SK-MEL-5 (cell line): ENCODE results near the gene KIF1A. TPM values are rescaled to one million over a fixed set of nuclear protein-coding genes. Genes with fewer than 3 reads are reported as not detected.

Source experiments
- DNase-seq: peaks from one replicate; pipeline ENCODE4 v3.0.0-alpha.2; 2016; ENCODE audit warnings: low read depth, low spot score
- in situ Hi-C: cut with HindIII; loops from 2 replicates; pipeline ENCODE4 v1.10.0; 2016; ENCODE audit warnings: low sequenced_read_pairs, high pct_unique_total_duplicates, low pct_unique_long_range_greater_than_20kb
- total RNA-seq: library from RNA; depleted of rRNA; stranded (reverse); fragments of >200 nt; shearing (Covaris generic); gene quantifications from 2 replicates; pipeline ENCODE4 v1.2.3, GENCODE V29; 2014

Gene KIF1A
- total RNA-seq, 1 experiment from 2014 or later: 0.50 TPM

DNA sequence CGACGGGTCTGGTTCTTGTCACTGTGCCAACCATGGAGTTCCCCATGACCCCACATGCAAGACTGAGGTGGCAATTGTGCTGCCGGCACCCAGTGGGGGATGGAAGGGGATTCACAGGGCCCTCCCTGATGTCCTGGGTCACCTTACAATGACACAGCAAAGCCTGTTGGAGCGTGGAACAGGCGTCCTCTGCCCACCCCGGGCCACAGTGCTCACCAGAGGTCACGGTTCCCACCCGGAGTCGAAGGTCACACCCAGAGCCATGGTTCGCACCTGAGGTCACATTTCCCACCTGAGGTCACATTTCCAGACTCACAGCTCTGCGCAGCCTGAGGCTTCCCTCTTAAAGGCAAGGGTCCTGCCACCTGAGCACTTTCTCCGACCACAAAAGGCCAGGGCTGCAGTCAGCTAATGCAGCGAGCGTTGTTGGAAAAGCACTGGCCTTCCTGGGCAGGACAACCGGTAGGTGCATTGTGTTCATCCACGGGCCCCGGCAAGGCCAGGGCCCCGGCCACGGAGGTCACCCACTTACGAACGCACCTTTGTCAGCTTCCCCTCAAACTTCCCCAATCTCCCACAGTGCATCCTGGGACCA lies 24.0 kb downstream of the KIF1A start:
- in situ Hi-C loops: no loop called here
- no peak for DNase-seq

DNA sequence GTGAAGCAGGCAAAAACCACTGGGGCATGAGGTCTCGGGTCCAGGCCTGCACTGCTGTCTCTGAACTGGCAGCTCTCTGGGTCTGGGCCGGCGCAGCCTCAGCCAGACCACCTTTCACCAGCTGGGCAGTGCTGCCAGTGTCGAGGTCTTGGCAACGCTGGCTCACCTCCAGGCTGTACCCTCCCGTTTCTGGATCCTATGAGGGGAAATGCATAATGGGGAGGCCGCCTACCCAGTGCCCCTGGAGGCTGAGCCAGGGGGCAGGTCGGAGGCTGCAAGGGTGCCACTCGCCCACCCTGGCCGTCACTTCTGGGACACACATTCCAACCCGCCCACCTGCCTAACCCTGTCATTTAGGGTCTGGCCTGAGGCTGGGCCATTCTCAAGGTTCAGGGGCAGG lies 24.6 kb downstream of the KIF1A start:
- in situ Hi-C loops: no loop called here
- DNase-seq: no peak

DNA sequence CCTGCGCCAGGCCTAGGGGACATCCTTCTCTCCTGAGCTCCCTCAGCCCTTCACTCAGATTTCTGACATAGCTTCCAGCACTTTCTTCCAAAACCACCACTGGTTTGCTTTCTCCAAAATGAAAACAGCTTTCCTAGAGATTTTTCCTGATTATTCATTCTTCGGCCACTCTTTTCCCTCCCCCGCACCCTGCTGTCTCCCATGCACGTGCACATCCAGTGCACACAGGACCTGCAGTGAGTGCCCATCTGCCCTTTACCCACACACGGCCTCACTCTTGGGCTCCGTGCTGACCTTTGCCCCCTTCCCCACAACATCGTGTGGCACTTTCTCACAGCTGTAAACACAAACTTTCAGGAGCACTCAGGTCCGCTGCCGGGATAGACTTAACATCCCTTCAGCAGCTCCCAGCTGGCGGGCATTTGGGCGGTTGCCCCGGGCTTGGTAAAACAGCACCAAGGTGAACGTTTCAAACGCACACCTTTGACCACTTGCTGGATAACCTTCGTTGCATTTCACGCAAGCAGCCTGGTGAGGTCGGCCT lies 25.8 kb downstream of the KIF1A start:
- DNase-seq: no peak
- in situ Hi-C loops: no loop called here

DNA sequence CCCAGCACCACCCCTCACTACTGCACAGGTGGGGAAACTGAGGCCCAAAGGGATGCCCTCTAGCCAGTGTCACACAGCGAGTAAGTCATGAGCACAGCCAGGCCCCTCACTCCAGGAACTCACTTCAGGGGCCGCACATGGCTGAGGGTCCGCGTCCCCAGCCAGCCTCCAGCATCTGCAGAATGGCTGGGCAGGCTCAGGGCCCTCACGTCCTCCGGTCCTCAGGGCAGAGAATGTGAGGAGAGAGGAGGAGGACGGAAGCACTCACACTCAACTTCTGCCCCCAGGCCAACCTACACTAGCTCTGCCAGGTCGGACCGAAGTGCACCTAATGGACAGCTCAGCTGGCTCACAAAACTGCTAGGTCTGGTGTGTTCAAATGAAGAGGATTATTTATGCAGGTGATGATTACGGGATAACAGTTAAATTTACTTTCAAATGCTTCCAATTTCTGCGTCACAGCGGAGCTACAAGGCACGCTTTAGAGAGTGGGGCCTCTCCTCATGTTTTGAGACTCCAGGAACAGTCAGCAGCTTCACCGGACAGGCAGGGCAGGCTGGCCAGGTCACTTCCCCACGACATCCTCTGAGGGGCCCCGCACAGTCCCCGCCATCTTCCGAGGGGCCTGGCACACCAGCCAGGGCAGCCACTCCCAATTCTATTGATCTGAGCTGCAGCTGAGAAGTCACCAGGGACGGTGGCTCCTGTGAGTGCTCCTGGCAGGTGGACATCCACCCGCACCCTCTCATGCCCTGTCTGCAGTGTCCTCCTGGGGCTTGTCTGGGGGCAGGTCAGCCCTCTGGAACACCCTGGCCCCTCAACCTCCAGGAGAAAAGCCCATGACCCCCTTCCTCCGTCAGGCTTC lies 26.5 kb downstream of the KIF1A start:
- in situ Hi-C loops: no loop called here
- no peak for DNase-seq

DNA sequence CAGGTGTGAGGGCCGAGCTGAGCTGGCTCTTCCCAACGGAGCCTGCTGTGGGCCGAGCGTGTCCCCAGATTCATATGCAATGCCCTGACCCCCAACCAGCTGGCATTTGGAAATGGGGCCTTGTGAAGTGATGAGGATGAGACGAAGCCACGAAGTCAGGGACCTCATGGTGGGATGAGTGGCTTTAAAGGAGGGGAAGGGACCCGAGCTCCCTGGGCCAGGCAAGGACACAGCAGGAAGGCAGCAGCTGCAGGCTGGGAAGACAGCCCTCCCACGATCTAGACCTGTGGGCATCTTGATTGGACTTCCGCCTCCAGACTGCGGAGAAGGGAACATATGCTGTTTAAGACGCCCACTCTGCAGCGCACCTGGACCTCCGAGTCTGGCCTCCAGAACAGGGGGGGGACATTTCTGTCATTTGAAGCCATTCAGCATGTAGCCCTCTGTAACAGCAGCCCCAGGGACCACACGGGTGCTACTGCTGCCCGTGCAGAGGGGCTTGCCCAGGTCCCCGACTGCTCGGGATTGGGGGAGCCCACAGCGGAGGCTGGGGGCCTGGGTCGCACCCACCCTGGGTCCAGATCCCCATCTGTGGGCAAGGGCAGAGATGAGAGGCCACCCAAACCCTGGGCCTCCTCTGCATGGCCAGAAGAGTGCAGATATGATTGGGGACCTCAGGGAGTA lies 27.2 kb downstream of the KIF1A start:
- in situ Hi-C loops: no loop called here

DNA sequence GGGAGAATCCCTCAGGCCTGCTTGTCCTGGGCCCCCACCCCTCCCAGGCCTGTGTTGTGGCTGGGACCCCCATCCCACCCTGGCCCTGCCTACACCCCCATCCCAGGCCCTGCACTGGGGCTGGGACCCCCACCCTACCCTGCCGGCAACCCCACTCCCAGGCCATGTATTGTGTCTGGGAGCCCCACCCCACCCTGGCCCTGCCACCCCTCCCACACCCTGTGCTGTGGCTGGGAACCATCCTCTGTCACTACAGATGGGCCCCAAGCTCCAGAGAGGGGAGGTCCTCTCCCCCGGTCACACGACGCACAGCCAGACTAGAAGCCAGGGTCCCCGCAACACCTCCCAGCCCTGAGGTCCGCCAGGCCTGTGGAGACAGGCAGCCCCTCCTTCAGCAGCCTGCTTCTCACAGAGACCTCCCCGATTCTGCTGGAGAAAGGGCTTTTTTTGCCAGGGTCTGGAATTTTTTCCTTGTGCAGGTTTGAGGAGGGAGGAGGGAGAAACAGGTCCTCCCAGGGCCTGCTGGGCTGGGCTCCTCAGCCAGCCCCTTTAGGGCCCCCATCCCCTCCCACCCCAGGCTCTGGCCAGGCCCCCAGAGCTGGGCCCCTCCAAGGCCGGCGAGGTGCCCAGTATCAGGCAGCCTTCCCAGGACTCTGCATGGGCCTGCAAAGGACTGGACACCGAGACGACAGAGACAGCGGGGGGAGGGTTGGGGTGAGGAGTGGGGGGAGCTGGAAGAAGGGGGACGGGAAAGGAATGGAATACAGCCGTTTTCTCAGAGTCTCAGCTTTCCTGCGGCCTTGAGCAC lies 28.0 kb downstream of the KIF1A start:
- DNase-seq: no peak
- in situ Hi-C loops: no loop called here

More for the DNA sequence above, 27.2 kb downstream of the KIF1A start:
- no peak for DNase-seq

DNA sequence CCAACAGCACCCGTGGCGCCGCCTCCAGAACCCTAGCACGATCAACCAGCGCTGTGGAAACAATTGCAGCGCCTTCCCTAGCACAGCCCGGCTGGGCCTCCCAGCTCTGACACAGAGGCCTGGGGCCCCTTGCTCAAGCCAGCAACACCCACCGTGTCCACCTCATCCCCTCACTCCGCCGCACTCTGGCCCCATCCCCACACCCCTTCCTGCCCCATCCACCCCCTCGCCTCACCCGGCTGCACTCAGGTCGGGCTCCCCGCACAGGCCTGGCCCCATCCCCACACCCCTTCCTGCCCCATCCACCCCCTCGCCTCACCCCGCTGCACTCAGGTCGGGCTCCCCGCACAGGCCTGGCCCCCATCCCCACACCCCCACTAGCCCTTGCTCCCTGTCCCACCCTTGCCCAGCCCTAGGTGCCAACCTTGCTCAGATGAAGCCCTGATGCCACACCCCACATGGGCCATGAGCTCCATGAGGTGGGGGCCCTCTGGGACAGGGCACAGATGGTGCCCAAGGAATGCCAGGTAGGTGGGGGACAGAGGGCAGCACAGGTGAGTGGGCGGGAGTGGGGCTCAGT lies 28.7 kb downstream of the KIF1A start:
- in situ Hi-C loops: no loop called here
- no peak for DNase-seq

DNA sequence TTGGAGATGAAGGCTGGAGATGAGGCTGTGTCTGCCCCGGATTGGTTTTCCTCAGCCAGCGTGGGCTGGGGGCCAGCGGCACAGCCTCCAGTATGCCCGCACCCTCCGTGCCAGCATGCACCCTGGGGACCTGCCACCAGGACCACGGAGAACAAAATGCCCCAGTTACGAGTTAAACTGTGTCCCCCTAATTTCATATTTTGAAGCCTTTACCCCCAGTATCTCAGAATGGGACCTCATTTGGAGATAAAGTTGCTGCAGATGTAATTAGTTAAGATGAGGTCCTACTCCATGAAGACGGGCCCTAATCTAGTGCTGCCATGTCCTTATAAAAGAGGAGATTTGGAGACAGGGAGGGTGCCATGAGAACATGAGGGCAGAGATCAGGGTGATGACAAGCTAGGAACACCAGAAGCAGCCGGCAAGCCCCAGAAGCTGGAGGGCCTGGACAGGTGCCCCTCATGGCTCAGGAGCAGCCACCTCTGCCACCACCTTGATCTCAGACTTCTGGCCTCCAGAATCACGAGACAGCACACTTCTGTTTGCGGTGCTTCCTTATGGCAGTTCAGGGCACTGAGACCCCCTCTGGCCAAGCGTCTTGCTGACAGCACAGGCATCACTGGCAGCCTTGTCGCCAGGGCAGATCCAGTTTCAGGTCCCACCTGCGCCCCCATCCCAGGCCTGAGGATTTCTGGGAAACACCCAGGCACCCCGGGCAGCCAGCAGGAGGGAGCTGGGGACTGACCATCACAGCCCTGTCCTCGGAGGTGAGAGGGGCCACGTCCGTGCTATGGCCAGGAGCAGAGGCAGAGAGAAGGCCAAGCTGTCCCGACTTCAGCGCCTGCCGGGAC lies 29.4 kb downstream of the KIF1A start:
- no peak for DNase-seq
- in situ Hi-C loops: no loop called here

DNA sequence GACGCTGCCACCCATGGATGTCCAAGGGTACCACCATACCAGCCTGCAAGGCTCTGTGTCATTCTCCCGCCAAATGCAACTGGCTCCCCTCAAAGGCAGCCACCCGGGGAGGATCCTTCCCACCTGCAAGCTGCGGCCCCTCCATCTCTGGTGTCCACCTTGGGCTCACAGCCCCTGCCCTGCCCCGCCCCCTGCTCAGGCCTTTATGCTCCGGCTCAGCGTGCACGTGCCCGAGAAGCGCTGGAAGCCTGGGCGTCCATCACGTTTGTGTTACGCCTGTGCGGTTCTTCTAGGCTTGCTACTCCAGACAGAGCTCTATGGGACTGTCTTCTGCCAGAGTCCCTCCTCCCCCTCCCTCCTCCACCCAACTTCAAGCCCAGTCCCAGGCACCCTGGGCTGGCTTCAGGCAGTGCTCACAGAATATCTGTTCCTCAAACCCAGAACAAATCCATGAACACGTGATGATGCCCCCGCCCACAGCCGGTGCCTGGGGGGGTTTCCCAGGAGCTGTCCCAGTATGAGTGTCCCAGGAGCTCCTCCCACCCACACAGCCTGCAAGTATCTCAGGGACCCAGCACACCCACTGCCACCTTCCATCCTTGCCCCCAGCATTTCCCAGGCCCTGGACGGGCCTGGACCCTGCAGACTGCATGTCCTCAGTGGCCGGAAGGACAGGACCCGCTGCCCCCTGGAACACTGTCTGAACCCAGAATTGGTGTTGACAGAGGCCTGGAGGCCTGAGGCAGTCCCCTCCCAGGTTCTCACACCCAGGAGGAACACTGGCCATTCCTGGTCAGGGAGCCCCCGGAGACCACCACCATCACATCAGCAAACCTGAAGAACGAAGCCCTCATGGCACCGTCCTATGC lies 30.3 kb downstream of the KIF1A start:
- no peak for DNase-seq
- in situ Hi-C loops: no loop called here

DNA sequence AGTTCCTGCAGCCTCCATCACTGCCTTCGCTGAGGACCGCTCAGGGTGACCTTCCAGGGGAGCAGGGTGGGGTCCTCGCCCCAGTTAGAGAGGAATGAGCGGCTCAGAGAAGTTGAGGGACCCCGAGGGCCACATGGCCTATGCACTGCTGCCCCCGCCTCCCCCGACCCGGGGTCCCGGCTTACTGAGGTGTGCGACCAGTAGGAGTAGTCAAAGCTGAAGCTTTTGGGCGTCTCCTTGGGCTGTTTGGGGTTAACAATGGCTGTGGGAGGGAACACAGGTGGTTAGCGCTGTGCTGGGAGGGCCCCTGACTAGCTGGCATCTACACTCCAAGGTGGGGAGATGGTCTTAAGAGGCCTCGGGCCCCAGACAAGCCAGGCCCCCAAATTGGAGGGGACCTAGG lies 31.0 kb downstream of the KIF1A start:
- no peak for DNase-seq
- in situ Hi-C loops: no loop called here

DNA sequence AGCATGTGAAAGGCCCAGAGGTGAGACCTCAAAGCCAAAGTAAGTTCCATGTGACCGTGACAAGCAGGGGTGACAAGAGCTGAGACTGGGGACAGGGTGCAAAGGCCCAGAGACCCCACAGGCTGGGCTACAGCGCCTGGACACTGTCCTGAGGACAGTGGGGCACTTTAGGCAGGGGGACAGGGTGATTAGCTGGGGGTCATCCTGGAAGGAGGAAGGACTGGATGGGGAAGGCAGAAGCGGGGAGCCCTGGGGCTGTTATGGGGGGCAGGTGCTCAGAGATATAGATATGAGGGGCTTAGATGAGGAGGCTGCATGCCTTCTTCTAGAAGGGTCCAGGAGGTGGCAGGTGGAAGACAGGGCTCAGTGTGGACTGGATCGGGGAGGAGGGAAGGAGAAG lies 31.5 kb downstream of the KIF1A start:
- DNase-seq: no peak
- in situ Hi-C loops: no loop called here

DNA sequence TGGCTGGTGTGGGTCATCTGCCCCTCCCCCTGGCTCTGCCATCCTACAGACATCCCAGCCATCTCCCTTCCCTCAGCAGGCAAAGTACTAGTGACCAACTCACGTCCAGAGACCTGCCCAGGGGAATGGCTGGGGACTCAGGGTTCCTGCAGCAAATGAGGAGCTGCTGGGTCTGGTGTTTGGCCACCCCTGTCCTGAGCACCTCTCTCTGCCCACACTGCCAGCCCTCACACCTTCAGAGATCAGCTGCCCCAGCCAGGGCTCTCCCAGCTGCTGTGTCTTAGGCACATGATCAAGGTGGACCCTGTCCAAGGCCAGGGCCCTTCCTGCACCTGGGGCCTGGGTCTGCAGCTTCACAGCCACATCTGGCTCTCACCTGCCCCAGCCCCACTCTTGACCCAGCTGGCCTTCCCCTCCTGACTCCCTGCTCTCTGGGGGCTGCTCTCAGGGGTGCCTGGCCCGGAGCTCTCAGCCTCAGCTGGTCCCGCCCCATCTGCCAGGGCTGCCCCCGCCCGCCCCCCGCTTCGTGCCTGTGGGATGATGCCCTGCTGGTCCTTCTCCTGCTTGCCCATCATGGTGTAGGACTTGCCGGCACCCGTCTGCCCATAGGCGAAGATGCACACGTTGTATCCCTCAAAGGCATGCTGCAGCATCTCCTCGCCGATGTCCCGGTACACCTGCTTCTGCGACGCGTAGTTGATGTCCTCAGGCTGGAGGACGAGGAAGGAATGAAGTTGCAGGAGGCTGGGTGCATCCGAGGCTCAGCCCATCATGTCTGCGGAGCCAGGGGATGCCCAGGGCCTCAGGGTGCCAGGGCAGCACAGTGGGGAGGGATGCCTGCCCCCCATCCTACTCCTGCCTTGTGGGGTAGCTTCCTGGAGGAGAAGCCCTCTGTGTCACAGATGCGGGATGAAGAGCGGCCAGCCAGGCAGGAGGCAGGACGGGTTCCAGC lies 32.2 kb downstream of the KIF1A start:
- in situ Hi-C loops: no loop called here
- no peak for DNase-seq

DNA sequence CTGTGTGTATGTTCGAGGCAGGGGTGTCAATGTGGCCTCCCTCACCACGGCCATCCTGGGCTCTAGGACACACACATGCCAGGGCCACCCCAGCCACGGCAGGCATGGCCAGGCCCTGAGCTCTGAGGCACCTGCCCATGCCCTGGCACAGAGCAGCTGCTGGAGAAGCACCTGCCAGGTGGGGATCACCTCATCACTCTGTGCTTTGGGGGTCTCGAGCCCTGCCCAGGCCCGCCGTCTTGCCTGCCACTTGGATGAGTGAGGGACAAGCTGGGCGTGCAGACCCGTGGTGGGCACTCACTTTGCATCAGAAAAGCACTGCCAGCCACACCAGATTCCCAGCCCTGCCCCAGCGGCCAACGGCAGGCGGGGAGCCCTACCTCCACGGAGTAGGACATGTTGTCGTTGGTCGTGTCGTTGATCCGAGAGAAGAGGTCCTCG lies 33.1 kb downstream of the KIF1A start:
- DNase-seq: no peak
- in situ Hi-C loops: no loop called here

DNA sequence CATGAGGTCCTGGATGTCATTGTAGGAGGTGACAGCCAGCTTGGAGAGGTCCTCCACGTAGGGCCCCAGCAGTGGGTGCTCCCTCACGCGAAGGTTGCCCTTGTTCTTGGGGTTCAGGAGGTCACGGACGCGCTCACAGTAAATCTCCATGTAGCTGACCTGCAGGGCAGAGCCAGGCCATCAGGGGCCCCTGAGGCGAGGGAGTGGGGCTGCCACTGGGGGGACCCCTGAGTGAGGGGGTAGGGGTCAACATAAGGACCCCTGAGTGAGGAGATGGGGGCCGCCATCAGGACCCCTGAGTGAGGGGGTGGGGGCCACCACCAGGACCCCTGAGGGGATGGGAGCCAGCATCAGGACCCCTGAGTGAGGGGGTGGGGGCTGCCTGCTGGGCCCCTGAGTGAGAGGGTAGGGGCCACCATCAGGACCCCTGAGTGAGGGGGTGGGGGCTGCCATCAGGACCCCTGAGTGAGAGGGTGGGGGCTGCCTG lies 33.6 kb downstream of the KIF1A start:
- in situ Hi-C loops: no loop called here
- DNase-seq: no peak
